HepG2 (cell line): ENCODE data around the gene MIF4GD. TPM values are rescaled to one million over a fixed set of nuclear protein-coding genes. Genes with fewer than 3 reads are reported as not detected.

Experiments used
- CCDC6 ChIP-seq: sonication (generic); formaldehyde crosslinking; IDR thresholded peaks from 2 replicates; pipeline ENCODE4 v1.8.1; 2022; ENCODE audit warnings: mild to moderate bottlenecking, missing genetic modification reagents, moderate library complexity
- HMG20A ChIP-seq: IDR thresholded peaks from 2 replicates; pipeline ENCODE4 v1.6.1; 2016; ENCODE audit warnings: borderline replicate concordance
- KLF16 ChIP-seq, 2 experiments: sonication (generic) in 1 of 2; formaldehyde crosslinking in 1 of 2; IDR thresholded peaks; 2 replicates each; pipeline versions ENCODE4 v1.6.1 to v1.8.0; 2016 to 2023; ENCODE audit warnings: missing genetic modification reagents in 2 of 2, missing compliant biosample characterization in 1 of 2
- MNT ChIP-seq: fragments of 450-650 bp; IDR thresholded peaks from 2 replicates; pipeline ENCODE4 v1.6.1; 2016
- NFIC ChIP-seq: IDR thresholded peaks from 2 replicates; pipeline ENCODE4 v1.6.1; 2012; ENCODE audit warnings: mild to moderate bottlenecking, low read length, inconsistent platforms
- SIX4 ChIP-seq: sonication (generic); formaldehyde crosslinking; IDR thresholded peaks from 2 replicates; pipeline ENCODE4 v1.4.0; 2020; ENCODE audit warnings: missing genetic modification reagents
- TRIM24 ChIP-seq: sonication (generic); formaldehyde crosslinking; IDR thresholded peaks from 2 replicates; pipeline ENCODE4 v1.8.0; 2022; ENCODE audit warnings: mild to moderate bottlenecking, missing genetic modification reagents
- ZFP36 ChIP-seq: fragments of 150-350 bp; IDR thresholded peaks from 2 replicates; pipeline ENCODE4 v1.6.1; 2018; ENCODE audit warnings: borderline replicate concordance, low read length, low read depth; ENCODE audit not compliant: partially characterized antibody
- ZFP37 ChIP-seq: sonication (generic); formaldehyde crosslinking; IDR thresholded peaks from 2 replicates; pipeline ENCODE4 v1.4.0; 2020; ENCODE audit warnings: missing genetic modification reagents, borderline replicate concordance
- ZFP41 ChIP-seq: sonication (generic); formaldehyde crosslinking; IDR thresholded peaks from 2 replicates; pipeline ENCODE4 v1.4.0; 2020; ENCODE audit warnings: mild to moderate bottlenecking, missing genetic modification reagents, borderline replicate concordance
- ZMYM2 ChIP-seq: sonication (generic); formaldehyde crosslinking; IDR thresholded peaks from 2 replicates; pipeline ENCODE4 v1.8.0; 2022; ENCODE audit warnings: mild to moderate bottlenecking, missing genetic modification reagents
- ZNF318 ChIP-seq: sonication (generic); formaldehyde crosslinking; IDR thresholded peaks from 2 replicates; pipeline ENCODE4 v1.4.0; 2020; ENCODE audit warnings: mild to moderate bottlenecking, missing genetic modification reagents
- polyA plus RNA-seq, 8 experiments: library from polyadenylated mRNA; depleted of rRNA in 3 of 8; stranded (reverse) in 7 of 8; unstranded in 1 of 8; fragments of >200 nt; fragmentation: Illumina TruSeq in 4 of 8; extraction: Trizol in 4 of 8; gene quantifications; 2 replicates each; pipeline versions ENCODE4 v1.2.1 to v1.2.3, GENCODE V29; 2011 to 2016; ENCODE audit warnings: low read depth in 4 of 8, missing spikeins in 1 of 8, mixed read lengths in 1 of 8; ENCODE audit not compliant: insufficient read depth in 1 of 8
- total RNA-seq, 5 experiments: library from RNA; depleted of rRNA; stranded (reverse); fragments of >200 nt; fragmentation: Illumina TruSeq; extraction: Trizol; gene quantifications; 2 replicates each; pipeline ENCODE4 v1.2.3, GENCODE V29; 2016; ENCODE audit warnings: low read depth in 1 of 5
- TF ChIP-seq, protein P1 (sequence below): sonication (generic); formaldehyde crosslinking; IDR thresholded peaks from 2 replicates; pipeline ENCODE4 v1.4.0; 2020; ENCODE audit warnings: mild to moderate bottlenecking, missing genetic modification reagents, borderline replicate concordance

The MIF4GD gene
- total and polyA plus RNA-seq, 2 of the 13 experiments (the other 11 are each of a cell fraction or from before 2014, with no cell fraction given): 14.0 to 28.0 TPM

GRCh38 chr17:75261336-75262111 lies 9.5 kb downstream of the MIF4GD start, which contains the start of the genes GGA3 and MRPS7 (continued):
- TF ChIP-seq ZNF318 (CRISPR knock-in tag) (peak; percentile 38; the same call in 1 of the 2 replicates), MNT (peak; percentile 55; the same call in 1 of the 2 replicates), ZFP37 (no peak), HMG20A (no peak), ZFP41 (no peak; the same call in 1 of the 2 replicates), CCDC6 (CRISPR knock-in tag) (peak; percentile 30; the same call in 1 of the 2 replicates), ZFP36 (no peak), ZMYM2 (peak; percentile 81), KLF16 (CRISPR knock-in tag; IDR thresholded peaks at IDR 0.05) (peak in 1 of 2 experiments; percentile 67; a peak in 1 of 4 replicates), NFIC (no peak), TRIM24 (CRISPR knock-in tag) (peak; percentile 60; the same call in 1 of the 2 replicates), SIX4 (CRISPR knock-in tag) (peak; percentile 46; the same call in 1 of the 2 replicates)
- TF ChIP-seq, protein P1, sequence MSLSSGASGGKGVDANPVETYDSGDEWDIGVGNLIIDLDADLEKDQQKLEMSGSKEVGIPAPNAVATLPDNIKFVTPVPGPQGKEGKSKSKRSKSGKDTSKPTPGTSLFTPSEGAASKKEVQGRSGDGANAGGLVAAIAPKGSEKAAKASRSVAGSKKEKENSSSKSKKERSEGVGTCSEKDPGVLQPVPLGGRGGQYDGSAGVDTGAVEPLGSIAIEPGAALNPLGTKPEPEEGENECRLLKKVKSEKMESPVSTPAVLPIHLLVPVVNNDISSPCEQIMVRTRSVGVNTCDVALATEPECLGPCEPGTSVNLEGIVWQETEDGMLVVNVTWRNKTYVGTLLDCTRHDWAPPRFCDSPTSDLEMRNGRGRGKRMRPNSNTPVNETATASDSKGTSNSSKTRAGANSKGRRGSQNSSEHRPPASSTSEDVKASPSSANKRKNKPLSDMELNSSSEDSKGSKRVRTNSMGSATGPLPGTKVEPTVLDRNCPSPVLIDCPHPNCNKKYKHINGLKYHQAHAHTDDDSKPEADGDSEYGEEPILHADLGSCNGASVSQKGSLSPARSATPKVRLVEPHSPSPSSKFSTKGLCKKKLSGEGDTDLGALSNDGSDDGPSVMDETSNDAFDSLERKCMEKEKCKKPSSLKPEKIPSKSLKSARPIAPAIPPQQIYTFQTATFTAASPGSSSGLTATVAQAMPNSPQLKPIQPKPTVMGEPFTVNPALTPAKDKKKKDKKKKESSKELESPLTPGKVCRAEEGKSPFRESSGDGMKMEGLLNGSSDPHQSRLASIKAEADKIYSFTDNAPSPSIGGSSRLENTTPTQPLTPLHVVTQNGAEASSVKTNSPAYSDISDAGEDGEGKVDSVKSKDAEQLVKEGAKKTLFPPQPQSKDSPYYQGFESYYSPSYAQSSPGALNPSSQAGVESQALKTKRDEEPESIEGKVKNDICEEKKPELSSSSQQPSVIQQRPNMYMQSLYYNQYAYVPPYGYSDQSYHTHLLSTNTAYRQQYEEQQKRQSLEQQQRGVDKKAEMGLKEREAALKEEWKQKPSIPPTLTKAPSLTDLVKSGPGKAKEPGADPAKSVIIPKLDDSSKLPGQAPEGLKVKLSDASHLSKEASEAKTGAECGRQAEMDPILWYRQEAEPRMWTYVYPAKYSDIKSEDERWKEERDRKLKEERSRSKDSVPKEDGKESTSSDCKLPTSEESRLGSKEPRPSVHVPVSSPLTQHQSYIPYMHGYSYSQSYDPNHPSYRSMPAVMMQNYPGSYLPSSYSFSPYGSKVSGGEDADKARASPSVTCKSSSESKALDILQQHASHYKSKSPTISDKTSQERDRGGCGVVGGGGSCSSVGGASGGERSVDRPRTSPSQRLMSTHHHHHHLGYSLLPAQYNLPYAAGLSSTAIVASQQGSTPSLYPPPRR (CRISPR knock-in tag): peak; percentile 43; the same call in 1 of the 2 replicates
